ENCODE data around the gene IRS1. TPM values are rescaled to one million over a fixed set of nuclear protein-coding genes. Genes with fewer than 3 reads are reported as not detected.
"Not testable (repeated sequence)": the region's sequence is repeated elsewhere in the genome, so short reads cannot be mapped to it uniquely, and the experiment has no call there.

Gene IRS1, protein sequence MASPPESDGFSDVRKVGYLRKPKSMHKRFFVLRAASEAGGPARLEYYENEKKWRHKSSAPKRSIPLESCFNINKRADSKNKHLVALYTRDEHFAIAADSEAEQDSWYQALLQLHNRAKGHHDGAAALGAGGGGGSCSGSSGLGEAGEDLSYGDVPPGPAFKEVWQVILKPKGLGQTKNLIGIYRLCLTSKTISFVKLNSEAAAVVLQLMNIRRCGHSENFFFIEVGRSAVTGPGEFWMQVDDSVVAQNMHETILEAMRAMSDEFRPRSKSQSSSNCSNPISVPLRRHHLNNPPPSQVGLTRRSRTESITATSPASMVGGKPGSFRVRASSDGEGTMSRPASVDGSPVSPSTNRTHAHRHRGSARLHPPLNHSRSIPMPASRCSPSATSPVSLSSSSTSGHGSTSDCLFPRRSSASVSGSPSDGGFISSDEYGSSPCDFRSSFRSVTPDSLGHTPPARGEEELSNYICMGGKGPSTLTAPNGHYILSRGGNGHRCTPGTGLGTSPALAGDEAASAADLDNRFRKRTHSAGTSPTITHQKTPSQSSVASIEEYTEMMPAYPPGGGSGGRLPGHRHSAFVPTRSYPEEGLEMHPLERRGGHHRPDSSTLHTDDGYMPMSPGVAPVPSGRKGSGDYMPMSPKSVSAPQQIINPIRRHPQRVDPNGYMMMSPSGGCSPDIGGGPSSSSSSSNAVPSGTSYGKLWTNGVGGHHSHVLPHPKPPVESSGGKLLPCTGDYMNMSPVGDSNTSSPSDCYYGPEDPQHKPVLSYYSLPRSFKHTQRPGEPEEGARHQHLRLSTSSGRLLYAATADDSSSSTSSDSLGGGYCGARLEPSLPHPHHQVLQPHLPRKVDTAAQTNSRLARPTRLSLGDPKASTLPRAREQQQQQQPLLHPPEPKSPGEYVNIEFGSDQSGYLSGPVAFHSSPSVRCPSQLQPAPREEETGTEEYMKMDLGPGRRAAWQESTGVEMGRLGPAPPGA (N-terminal part only)
- 10 to 100 TPM; 10.5 to 12.1 (median 11.3) TPM for polyA plus RNA-seq (ENCODE audit: insufficient read length in 3 of 3)

DNA sequence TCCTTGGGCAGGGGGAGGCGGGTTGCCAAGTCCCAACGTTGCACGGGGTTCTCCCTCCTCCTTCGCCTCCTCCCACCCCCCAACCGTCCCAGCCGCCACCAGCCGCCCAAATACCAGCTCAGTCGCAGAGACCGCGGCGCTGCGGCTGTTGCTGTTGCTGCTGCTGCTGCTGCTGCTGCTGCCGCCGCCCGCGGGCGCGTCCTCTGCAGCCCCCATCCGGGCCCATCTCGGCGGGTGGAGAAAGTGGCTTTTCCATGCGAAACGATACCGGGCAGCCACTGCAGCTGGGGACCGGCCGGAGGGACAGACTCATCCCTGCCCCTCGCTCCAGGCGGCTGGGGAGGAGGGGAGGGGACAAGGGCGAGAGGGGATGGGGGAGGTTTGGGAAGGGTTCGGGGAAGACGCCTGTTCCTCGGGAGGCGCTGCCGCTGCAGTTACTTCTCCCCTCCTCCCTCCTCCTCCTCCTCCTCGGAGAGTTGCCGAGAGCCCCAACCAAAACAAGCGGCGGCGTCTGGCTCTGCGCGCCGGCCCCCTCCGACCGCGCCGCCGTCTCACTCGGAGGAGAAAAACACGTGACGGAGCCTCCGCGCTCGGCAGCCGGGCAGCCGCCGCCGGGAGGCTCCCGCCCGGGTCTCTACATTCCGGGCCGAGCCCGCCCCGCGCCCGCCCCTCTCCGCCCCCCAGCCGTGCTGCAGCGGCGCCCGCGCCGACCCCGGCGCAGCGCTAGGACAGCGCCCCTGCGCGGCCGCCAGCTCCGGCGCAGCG lies at the start of gene IRS1:
Gene IRS1, minus strand, starts transcription at position 610 of the 765 bp plus-strand sequence. CDS start 1,082 bp downstream, outside the sequence.
- no peak for DNase-seq (ENCODE audit: low read depth in 3 of 3, low spot score in 2 of 3)

DNA sequence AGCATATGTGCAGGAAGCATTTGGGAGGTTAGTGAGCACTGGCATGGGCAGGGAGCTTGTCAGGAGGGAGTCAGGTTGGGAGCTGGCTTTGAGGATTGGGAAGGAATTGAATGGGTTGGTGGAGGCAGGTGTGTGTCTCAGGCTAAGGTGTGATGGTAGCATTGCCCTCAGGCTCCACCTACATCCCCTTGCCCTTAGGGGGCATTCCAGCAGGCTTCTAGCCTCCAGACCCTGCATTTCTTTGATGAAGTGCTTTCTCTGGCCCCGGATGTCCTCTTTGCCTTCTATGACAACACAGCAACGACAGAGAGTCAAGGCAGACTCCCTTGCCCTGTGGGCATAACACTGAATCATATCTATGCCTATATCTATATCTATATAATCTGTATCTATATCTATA lies 49.7 kb upstream of the IRS1 start:
- DNase-seq (ENCODE audit: low read depth in 3 of 3, low spot score in 2 of 3), result no peak

DNA sequence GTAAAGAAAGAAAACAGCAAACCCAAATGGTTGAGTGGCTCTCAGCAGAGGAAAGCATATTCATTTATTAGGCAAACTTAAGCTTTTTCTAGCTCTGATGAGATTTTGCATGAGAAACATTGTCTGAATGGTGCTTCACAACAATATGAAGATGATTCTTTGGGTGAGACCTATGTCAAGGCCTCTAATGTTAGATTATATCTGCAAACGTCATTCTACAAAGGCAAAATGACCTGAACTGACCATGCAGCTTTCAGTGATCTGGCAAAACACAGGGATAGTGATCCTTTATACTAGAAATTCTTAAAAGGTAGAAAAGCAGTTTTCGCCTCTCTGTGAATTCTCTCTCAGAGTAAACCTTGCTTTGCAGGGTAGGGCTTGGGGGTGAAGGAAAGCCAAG lies 47.9 kb upstream of the IRS1 start:
- DNase-seq (ENCODE audit: low read depth in 3 of 3, low spot score in 2 of 3), result no peak

DNA sequence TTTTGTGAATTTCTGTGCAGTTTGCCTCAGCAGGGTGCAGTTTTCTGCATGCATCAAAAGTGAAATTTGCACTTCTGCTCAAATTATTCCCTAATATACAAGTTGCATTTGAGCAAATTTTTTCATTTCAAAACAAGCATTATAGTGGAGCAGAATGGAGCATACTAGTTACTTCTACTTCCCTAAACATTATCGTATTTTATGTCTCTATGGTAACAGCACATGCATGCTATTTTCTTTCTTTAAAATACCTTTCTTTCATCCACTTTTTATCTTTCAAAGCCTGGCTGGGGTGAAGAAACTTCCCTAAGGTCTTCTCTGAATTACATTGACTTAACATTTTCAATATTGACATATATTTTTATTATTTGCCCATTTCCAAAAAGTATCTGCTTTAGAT lies 47.5 kb upstream of the IRS1 start:
- DNase-seq (ENCODE audit: low read depth in 3 of 3, low spot score in 2 of 3), result no peak

DNA sequence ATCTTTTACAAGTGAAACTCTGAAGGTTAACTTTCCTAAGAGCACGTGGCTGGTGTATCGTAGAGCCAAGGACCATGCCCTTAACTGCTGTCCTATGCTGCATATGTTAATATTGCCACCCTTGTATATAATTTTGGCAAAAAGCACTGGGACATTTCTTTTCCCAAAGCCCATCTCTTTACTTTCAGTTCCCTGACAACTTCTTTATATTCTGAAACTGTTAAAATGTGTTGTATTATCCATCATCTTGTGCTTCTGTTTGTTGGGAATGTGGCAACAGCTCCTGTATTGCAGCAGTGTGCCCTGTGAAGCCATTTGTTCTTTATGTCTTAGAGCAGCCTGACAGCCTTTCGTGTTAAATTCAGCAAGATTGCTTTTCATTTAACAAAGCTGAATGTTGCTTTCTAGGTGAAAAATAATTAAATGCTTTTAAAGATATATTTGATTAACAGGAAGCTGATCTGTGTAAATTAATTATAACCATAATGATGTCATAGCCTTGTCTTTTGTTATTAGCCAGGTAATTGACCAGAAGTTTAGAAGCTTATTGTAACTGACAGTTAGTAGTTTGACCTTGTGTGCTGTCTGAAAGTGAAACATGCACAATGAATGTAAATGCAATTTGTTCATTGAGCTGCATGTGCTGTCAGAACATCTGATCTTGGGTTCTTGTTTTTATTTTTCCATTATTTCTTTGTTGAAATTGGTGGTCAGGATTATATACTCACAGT lies 45.9 kb upstream of the IRS1 start:
- DNase-seq (ENCODE audit: low read depth in 3 of 3, low spot score in 2 of 3), result no peak

DNA sequence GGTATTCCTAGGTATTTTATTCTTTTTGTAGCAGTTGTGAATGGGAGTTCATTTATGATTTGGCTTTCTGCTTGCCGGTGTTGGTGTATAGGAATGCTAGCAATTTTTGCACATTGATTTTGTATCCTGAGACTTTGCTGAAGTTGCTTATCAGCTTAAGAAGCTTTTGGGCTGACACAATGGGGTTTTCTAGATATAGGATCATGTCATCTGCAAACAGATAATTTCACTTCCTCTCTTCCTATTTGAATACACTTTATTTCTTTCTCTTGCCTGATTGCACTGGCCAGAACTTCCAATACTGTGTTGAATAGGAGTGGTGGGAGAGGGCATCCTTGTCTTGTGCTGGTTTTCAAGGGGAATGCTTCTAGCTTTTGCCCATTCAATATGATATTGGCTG lies 43.4 kb upstream of the IRS1 start:
- not testable (repeated sequence) for DNase-seq (ENCODE audit: low read depth in 3 of 3, low spot score in 2 of 3)

DNA sequence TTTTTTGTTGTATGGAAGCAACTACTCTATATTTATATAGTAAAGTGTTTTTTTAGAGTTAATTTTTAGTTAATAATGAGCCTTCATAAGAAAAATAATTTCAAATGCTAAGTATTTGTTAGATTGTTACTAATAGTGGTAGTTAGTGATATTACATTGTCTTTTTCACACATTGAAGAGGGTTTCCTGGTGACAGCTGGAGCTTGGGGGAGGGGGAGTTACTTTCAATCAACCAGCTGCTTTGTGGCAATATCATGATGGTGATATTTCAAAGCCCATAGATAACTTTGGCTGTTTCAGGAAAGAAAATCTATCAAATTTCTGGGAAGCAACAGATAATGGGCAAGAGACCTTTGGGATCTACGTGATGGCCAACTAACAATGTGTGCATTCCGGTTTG lies 40.3 kb upstream of the IRS1 start:
- DNase-seq (ENCODE audit: low read depth in 3 of 3, low spot score in 2 of 3), result no peak

DNA sequence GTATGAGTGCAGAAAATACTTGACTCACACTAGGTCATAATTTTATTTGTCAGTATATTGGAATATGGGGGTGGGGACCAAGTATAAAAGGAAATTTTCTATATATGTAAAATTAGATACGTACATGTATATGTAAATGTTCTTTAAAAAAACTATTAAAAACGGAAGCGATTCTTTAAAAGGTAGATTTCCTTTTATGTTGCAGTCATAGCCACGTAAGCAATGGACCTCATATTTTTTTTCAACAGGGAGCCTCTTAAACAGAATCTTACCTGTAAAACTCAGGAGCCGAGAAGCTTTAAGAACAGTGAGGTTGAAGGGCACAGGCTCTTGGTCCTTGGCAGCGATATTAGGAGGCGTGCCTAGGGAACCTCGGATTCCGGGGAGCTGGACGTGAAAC lies 39.5 kb upstream of the IRS1 start:
- no peak for DNase-seq (ENCODE audit: low read depth in 3 of 3, low spot score in 2 of 3)

DNA sequence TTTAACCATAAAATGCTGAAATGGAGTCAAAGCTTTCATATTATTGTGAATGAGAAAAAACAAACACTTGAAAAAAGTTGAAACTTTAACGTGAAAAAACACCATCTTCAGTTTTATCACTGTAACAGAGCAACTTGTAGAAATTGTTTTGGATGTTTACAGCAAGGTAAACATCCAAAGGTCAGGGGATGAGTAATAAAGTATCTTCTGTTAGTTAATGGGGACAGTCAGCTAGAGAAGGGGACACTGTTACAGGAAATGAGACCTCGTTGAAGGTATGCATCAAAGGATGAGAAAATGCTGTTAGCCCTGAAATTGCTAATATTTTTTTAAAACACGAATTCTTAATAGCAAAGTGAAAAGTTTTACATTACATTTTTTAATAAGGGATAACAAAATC lies 39.1 kb upstream of the IRS1 start:
- no peak for DNase-seq (ENCODE audit: low read depth in 3 of 3, low spot score in 2 of 3)

DNA sequence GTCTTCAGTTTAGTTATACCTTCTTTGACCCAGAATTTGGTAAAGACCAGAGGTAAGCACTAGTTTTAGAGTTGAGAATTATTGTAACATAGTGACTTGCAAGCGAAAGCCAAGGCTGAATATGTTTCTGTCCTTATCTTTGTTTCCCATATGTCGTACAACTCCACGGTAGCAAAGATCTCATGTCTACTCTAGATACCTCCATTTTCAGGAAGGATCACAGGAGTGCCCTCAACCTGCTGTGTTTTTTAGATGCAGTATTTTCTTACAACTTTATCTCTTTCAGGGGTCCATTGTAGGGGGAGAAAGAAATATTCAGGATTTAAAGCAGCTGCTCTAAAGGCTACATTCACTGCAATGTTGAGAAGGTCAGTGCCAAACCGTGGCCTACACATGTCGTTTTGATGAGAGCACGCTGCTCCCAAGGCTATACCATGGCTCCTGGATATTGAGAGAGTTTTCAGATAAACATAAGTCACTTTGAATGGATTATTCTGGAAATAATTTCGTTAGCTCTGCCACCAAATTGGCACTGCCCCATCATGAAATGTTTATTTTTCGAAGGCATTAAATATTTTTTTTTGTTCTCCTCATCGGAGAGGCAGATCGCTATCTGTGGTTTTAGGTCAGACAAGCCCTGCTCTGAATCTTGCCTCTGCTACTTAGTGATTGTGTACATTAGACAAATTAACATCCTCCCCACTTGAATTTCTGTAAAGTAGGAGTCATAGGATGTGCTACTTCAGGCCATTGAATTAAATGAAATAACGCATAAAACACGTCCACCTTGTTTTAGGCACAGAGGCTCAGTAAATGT lies 38.4 kb upstream of the IRS1 start:
- no peak for DNase-seq (ENCODE audit: low read depth in 3 of 3, low spot score in 2 of 3)

DNA sequence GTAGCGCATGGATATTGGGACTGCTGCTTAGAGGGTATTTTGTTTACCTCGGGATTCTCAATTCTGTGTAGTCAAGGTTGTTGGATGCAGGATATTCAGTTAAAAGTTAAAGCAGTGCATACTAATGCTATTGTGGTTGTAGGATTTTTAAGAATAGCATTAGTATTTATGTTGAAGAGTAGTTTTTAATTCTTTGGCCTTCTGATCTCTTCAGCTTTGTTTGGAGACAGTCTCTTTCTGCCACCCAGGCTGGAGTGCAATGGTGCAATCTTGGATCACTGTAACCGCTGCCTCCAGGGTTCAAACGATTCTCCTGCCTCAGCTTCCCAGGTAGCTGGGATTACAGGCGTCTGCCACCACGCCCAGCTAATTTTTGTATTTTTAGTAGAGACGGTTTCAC lies 37.7 kb upstream of the IRS1 start:
- no peak for DNase-seq (ENCODE audit: low read depth in 3 of 3, low spot score in 2 of 3)

DNA sequence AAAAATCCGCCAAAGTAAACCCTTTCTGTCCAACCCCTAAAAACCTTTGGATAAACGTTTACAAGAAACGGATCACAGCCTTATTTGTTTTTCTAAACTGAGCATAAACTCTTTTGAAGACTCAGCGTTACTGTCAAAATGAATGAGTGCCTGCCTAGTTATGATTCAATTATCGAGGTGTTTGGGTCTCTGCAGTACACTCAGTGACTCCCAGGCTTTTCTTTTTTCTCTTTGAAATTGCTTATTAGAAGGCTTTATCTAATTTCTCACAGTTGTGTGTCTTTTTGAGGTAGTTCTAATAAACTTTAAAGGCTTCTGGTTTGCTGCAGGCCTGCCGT lies 36.9 kb upstream of the IRS1 start:
- DNase-seq (ENCODE audit: low read depth in 3 of 3, low spot score in 2 of 3), result peak; percentile 17 to 36 (median 27)

DNA sequence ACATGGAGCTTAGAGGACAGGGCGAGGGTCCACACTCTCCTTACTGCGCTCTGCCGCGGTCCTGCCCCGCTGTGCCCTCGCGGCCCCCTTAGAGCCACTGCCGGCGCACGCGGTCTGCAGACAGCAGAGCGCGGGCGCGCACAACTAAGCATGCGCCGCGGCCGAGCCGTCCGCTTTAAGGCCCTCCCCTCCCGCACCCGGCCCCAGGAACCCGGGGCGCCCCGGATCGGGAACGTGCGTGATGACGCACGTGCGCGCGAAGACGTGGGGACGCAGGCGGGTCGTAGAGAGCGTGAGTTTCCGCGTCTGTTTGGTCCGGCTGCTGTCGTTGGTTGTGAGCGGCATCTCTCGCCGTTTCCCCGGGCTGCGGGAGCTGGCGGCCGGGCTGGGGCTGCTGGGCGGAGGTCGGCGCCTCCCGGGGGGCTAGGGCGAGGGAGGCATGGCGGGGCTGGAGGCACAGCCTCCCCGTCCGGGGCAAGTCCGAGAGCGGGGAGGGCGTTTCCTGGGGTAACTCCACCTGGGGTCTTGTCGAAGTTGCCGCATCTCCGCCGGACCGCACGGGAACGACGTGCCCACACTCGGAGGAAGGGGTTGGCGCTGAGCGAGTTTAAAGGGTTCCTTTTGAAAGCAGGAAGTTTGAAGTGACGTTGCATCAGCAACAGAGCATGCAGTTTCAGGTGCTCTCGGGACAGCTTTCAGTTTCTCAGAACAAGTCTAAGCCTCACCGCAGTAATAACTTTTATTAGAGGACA lies 36.4 kb upstream of the IRS1 start, which contains the start of gene RHBDD1:
Gene RHBDD1, plus strand, starts transcription at position 259 of the 752 bp plus-strand sequence. CDS start 28,640 bp downstream, outside the sequence.
- DNase-seq (ENCODE audit: low read depth in 3 of 3, low spot score in 2 of 3), result peak; percentile 80 to 89 (median 82)

DNA sequence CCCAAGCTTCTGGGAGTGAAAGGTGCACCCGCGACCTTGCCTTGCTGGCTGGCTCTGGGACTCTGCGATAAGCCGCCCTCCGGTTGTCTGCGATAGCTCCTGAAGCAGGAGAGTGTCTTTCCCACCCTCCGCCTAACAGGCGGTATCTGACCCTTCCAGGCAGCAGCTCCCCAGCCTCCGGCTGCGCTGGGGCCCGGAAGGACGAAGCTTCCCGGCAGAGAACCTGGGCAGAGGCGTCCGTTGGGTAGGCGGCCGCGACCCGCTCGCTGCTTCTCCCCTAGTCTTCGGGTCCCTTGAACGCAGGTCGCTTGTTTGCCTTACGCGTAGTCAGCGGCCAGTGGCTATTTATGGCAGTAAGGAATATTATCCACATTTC lies 35.8 kb upstream of the IRS1 start:
- peak in 1 of 3 donors; percentile 21 for DNase-seq (ENCODE audit: low read depth in 3 of 3, low spot score in 2 of 3)

DNA sequence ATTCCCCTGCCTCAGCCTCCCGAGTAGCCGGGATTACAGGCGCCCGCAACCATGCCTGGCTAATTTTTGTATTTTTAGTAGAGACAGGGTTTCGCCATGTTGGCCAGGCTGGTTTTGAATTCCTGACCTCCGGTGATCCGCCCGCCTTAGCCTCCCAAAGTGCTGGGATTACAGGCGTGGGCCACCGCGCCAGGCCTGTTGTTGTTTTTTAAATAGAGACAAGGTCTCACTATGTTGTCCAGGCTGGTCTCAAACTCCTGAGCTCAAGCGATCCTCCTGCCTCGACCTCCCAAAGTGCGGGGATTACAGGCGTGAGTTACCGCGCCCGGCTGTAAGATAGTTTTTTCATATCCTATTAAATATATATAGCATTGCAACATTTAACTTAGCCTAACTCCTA lies 35.3 kb upstream of the IRS1 start:
- DNase-seq (ENCODE audit: low read depth in 3 of 3, low spot score in 2 of 3), result not testable (repeated sequence)

DNA sequence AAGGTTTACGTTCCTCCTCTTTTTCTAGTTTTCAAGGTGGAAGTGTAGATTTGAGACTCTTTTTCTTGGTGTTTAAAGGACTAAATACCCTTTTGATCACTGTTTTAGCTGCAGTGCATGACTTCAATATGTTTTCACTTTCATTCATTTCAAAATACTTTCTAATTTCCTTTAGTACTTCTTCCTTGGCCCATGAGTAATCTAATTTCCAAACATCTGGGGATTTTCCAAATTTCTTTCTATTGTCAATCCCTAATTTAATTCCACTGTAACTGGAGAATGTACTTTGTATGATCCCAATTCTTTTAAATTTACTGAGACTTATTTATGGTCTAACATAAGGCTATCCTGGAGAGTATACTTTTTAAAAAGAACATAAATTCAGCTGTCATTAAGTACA lies 32.4 kb upstream of the IRS1 start:
- DNase-seq (ENCODE audit: low read depth in 3 of 3, low spot score in 2 of 3), result no peak

DNA sequence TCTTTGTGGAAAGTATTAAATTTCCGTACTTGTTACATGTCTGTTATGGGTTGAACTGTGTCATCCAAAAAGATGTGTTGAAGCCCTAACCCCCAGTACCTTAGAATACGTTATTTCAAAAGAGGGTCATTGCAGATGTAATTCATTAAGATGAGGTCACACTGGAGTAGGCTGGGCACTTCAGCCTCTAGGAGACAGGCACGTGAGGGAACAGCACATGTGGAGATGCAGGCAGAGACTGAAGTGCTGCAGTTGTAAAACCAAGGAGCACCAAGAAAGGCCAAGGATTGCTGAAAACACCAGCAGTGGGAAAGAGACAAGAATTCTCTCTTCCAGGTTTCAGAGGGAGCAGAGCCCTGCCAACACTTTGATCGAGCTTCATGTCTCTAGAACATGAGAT lies 31.6 kb upstream of the IRS1 start:
- DNase-seq (ENCODE audit: low read depth in 3 of 3, low spot score in 2 of 3), result no peak

Data from right renal cortex interstitium (tissue), 3 donors.